HG02610 (cell line): Measurements from ENCODE around the gene UTP20.
"Not testable (repeated sequence)": the region's sequence is repeated elsewhere in the genome, so short reads cannot be mapped to it uniquely, and the experiment has no call there.

Experiments
- ATAC-seq: cut with Tn5 transposase; IDR thresholded peaks from one replicate; pipeline ENCODE4 v1.9.1; 2021; ENCODE audit warnings: mild to moderate bottlenecking, moderate library complexity; ENCODE audit not compliant: unreplicated experiment

Gene UTP20

GRCh38 chr12:101325590-101325989, 45.7 kb downstream of the UTP20 start:
- ATAC-seq: no peak

DNA sequence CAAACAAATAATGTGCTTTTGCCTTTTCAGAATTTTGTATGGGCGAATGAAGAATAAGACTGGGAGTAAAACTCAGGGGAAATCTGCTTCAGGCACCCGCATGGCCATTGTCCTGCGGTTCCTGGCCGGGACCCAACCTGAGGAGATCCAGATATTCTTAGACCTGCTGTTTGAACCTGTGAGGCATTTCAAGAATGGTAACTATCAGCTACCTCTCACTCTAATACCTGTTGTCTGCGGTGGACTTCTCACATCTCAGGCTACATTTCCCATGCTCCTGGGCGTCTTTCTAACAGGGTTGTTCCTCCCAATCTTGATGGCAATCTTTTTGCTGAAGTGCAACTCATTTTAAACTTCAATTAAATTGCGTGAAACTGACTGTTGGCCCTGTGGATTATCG, 47.1 kb downstream of the UTP20 start:
- no peak for ATAC-seq

- no peak for ATAC-seq
These were observed 47.6 kb downstream of the UTP20 start for GRCh38 chr12:101327546-101327945.

- ATAC-seq: no peak
These were observed 49.0 kb downstream of the UTP20 start for GRCh38 chr12:101328917-101329316.

DNA sequence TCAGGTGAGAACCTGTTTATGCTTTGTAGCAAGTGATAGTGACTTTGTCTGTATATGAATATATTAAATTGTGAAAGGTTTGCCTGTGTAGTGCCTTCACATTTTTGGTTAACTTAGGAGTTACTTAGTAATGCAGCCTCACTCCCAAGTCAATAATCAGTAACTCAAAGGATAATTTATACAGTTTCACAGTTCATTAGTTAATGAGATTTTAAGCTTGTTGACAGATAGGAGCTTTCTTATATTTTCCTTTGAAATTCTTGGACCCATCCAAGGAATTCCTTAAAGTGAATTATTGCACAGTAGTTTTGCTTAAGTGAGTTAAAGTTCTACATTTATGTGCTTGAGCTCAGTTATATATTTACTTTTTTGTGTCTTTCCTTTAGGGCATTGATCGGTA, 50.7 kb downstream of the UTP20 start:
- ATAC-seq: no peak

GRCh38 chr12:101336437-101336836, 56.5 kb downstream of the UTP20 start:
- no peak for ATAC-seq

DNA sequence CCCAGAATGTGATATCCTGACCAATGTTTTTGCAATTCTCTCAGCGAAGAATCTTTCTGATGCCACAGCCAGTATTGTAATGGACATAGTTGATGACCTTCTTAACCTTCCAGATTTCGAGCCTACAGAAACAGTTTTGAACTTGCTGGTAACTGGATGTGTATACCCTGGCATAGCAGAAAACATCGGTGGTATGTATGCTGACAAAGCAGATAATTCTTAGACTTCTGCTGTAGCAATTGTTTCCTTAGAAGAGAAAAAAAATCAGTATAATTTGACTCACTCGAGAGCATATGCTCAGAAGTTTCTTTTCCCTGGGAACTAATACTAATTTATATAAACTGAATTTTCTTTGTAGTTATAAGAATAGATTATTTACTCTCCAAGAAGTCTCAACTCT, 58.2 kb downstream of the UTP20 start:
- ATAC-seq: no peak

GRCh38 chr12:101343893-101344292, 64.0 kb downstream of the UTP20 start:
- no peak for ATAC-seq

- no peak for ATAC-seq
These were observed 71.8 kb downstream of the UTP20 start for GRCh38 chr12:101351682-101352081.

DNA sequence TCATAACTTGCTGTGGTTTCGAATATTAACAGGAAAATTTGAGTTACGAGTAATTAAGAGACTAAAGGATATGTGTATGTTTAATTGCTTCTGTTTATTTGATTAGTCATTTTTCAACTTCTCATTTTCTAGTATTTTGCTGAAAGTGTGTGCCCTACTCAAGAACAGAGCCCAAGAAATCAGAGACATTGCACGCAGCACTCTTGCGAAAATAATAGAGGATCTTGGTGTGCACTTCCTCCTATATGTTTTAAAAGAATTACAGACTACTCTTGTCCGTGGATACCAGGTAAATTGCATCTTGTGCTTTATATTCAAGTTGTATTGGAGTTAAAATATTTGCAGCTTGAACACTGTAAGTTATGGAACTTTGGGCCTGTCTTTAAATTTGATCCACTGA, 76.9 kb downstream of the UTP20 start:
- ATAC-seq: no peak

GRCh38 chr12:101361455-101361854, 81.5 kb downstream of the UTP20 start:
- ATAC-seq: no peak

- no peak for ATAC-seq
These were observed 88.1 kb downstream of the UTP20 start for GRCh38 chr12:101368016-101368415.

DNA sequence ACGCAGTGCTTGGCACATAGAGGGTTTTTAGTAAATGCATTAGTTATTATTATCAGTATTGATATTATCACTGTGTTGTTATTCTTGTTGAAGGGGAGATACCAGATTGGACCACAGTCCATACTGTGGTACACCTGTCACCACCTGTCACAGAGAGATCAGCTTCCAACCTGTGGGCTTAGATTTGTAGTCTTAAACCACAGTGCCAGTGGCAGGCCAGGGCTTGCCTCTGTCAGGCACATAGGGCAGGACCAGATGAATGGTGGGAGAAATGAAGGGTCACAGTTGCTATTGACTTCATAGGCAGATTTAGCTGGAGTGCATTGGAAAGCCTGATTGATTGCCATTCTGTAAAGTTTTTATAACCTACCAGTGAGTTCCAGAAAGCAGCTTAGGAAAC, 92.5 kb downstream of the UTP20 start:
- ATAC-seq: no peak

GRCh38 chr12:101375573-101375972, 95.7 kb downstream of the UTP20 start:
- ATAC-seq: no peak

- ATAC-seq: no peak
These were observed 99.2 kb downstream of the UTP20 start for GRCh38 chr12:101379149-101379548.

GRCh38 chr12:101391181-101391580, 111.3 kb downstream of the UTP20 start:
- ATAC-seq: not testable (repeated sequence)

DNA sequence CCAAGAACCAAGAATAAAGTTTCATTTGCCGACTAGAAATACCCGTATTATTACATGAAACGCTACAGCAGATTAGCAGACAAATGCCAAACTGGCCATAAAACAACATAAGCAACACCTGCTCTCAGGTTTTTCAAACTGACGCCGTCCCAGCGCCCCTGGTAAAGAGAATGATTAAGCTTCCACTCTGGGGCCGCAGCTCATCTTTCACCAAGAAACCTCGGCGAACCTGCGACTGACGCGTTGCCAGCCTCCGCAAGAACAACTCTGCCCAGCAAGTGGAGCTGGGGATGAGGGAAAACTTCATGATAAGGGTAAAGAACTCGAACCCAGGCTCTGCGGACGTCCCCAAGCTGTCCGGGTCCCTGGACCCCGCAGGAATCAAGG, 127.1 kb downstream of the UTP20 start:
- ATAC-seq: peak; percentile 12

DNA sequence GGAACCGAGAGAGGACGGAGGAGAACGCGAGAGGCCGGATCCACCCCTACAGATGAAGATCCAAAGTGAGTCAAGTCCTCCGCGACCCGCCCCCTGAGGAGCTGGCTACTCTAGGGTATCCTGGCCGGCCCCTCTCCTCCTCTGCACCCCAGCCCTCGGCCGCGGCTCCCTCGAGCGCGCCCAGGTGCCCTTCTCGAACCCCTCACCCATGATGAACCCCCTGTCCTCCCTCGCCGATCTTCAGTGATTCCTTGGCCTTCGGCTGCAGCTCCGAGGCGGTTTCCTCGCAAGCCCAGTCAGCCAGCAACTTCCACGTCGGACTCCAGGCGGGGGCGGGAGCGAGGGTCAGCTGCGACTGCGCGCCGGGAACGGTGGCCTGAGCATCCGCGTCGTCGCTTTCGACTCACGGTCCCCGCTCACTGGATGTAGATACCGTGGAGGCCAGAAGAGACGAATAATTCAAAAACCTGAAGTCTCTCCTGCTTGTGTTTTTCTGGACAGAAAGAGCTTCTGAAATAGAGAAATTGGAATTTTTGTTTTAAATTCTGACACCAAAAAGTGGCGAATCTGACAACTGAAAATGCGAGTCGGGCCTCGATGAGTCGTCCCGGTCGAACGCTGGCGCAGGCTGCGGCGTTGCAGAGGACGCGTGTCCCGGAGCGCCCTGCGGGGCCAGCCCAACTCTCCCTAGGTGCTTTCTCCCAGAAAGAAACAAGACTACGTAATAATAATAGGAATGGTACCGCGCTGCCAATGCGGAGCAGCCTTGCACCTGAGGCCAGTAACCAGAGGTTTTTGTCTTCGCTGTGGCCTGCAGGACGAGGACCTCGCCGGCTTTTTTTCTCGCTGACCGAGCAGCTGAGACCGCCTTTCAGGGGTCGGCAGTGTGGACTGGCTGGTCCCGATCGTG, 127.8 kb downstream of the UTP20 start, which contains the start of gene ARL1:
Gene ARL1 (minus strand): TSS at position 337 of the 910 bp plus-strand sequence. CDS start 127 bp downstream, at position 210.
- ATAC-seq: peak; percentile 86

GRCh38 chr12:101410169-101410568, 130.3 kb downstream of the UTP20 start:
- not testable (repeated sequence) for ATAC-seq

DNA sequence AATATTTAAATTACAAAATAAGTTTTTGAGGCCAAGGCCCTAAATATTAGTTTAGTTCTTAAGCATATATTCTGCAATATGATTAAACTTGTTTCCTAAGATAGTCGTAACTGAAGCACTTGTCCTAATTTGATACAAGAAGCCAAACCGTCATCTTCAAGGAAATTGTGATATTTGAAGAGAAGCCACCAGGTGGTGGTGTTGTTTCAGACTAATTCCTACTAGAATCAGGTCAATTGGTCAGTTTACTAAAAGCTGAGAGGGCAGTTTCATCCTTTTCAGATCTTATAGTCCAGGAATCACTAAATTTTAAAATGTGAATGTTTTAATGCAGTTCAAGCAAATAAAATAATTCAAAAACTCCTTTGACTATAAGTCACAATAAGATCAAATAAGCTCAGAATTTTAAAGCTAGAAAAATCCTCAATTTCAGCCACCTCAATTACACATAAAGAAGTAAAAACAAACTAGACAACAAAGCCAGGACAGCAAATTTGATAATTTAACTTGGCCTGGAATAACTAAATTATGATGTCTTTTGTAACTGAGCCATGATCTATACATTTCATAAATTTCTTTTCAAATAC, 134.7 kb downstream of the UTP20 start:
- no peak for ATAC-seq

GRCh38 chr12:101415228-101415627, 135.3 kb downstream of the UTP20 start:
- ATAC-seq: no peak

DNA sequence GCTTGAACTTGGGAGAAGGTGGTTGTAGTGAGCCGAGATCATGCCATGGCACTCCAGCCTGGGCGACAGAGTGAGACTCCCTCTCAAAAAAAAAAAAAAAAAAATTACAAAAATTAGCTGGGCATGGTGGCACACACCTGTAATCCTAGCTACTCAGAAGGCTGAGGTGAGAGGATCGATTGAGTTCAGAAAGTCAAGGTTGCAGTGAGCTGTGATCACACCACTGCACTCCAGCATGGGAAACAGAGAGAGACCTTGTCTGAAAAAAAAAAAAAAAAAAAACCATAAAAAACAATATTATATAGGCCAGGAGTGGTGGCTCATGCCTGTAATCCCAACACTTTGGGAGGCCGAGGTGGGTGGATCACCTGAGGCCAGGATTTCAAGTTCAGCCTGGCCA, 142.2 kb downstream of the UTP20 start:
- ATAC-seq: not testable (repeated sequence)
